BJ (cell line): ENCODE data around the gene ARFRP1. TPM values are rescaled to one million over a fixed set of nuclear protein-coding genes. Genes with fewer than 3 reads are reported as not detected.

Experiments used
- CTCF ChIA-PET: fragments of 350-600 bp; formaldehyde crosslinking; extraction: SDS; loops from one replicate; lab custom pipeline; 2021; ENCODE audit warnings: antibody characterized with exemption, inconsistent platforms; lab: Yijun Ruan, JAX
- POLR2A ChIA-PET: fragments of 300-600 bp; sonication (Branson Sonifier 250); formaldehyde crosslinking; extraction: SDS; loops from one replicate; lab custom pipeline; 2021; ENCODE audit warnings: antibody characterized with exemption; lab: Charles Lee
- DNase-seq: peaks from one replicate; pipeline ENCODE4 v3.0.0-alpha.2; 2011; ENCODE audit warnings: low read depth
- H3K27me3 ChIP-seq: 2 replicates; pipeline ENCODE4 v1.6.0; 2011; ENCODE audit warnings: low read length; ENCODE audit not compliant: control insufficient read depth, insufficient read depth
- H3K36me3 ChIP-seq: 2 replicates; pipeline ENCODE4 v1.5.1; 2011; ENCODE audit warnings: low read length; ENCODE audit not compliant: control insufficient read depth, insufficient read depth
- H3K4me3 ChIP-seq: 2 replicates; pipeline ENCODE4 v1.5.1; 2011; ENCODE audit warnings: low read depth, mild to moderate bottlenecking, control low read depth, low read length
- polyA plus RNA-seq: library from polyadenylated mRNA; depleted of rRNA; stranded (reverse); fragments of >200 nt; gene quantifications from 2 replicates; pipeline ENCODE4 v1.2.3, GENCODE V29; 2011
- TF ChIP-seq, protein P1 (sequence below): IDR thresholded peaks from 2 replicates; pipeline ENCODE4 v1.5.1; 2011; ENCODE audit warnings: low read depth, mild to moderate bottlenecking, control low read depth, inconsistent platforms, low read length, moderate library complexity; ENCODE audit not compliant: insufficient read depth

Gene ARFRP1
- polyA plus RNA-seq, 1 experiment, result 41.9 TPM

GRCh38 chr20:63743210-63743970, 35.6 kb upstream of the ARFRP1 start:
- POLR2A ChIA-PET, result interaction anchor here (0.7 kb wide), 1 partner anchor 86 kb away, joined by 4 read pairs; no protein-coding TSS in a partner anchor
- CTCF ChIA-PET, result interaction anchor here (1.0 to 1.1 kb wide), 2 partner anchors 43 to 206 kb away, joined by 3 read pairs; no protein-coding TSS in a partner anchor
- Histone ChIP-seq H3K4me3 (no peak overlapping the region), H3K27me3 (no peaks in the 10 kb centered on the region), H3K36me3 (peaks cover 11% of the 10 kb centered on the region)
- DNase-seq, result no peak
- TF ChIP-seq, protein P1, sequence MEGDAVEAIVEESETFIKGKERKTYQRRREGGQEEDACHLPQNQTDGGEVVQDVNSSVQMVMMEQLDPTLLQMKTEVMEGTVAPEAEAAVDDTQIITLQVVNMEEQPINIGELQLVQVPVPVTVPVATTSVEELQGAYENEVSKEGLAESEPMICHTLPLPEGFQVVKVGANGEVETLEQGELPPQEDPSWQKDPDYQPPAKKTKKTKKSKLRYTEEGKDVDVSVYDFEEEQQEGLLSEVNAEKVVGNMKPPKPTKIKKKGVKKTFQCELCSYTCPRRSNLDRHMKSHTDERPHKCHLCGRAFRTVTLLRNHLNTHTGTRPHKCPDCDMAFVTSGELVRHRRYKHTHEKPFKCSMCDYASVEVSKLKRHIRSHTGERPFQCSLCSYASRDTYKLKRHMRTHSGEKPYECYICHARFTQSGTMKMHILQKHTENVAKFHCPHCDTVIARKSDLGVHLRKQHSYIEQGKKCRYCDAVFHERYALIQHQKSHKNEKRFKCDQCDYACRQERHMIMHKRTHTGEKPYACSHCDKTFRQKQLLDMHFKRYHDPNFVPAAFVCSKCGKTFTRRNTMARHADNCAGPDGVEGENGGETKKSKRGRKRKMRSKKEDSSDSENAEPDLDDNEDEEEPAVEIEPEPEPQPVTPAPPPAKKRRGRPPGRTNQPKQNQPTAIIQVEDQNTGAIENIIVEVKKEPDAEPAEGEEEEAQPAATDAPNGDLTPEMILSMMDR, result no peak

- TF ChIP-seq, protein P1, result no peak
- Histone ChIP-seq H3K4me3 (no peak overlapping the region), H3K36me3 (peaks cover 11% of the 10 kb centered on the region), H3K27me3 (no peaks in the 10 kb centered on the region)
- POLR2A ChIA-PET, result no interaction called here
- CTCF ChIA-PET, result interaction anchor here (1.0 to 1.1 kb wide), 2 partner anchors 44 to 205 kb away, joined by 3 read pairs; no protein-coding TSS in a partner anchor
- no peak for DNase-seq
These were observed 34.7 kb upstream of the ARFRP1 start for GRCh38 chr20:63742381-63743024.

DNA sequence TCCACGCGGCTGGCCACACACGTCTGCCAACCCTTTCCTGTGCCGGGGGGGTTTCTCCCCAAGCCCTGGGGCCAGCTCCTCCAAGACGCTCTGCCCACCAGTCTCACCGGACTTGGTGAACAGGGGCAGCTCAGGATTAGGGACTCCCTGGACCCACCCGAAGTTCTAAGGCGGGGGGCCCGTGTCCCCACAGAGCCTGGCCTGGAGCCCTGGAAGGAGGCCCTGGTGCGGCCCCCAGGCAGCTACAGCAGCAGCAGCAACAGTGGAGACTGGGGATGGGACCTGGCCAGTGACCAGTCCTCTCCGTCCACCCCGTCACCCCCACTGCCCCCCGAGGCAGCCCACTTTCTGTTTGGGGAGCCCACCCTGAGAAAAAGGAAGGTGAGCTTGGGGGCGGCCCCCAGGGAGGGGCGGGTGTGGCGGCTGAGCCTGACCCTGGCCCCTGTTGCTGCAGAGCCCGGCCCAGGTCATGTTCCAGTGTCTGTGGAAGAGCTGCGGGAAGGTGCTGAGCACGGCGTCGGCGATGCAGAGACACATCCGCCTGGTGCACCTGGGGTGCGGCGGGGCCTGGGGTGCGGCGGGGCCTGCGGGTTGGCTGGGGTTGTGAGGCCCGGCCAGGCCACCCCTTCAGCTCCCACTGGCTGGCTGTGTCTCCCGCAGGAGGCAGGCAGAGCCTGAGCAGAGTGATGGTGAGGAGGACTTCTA, 34.1 kb upstream of the ARFRP1 start:
- no peaks in the 10 kb centered on the region for H3K27me3 ChIP-seq
- CTCF ChIA-PET, result interaction anchor here (1.3 to 1.6 kb wide), 3 partner anchors 45 to 295 kb away, joined by 4 to 6 read pairs (median 5); partner anchors contain the start of gene TPD52L2
- POLR2A ChIA-PET, result interaction anchor here (0.6 kb wide), 2 partner anchors 83 to 200 kb away, joined by 3 to 9 read pairs; partner anchors contain the start of gene RTEL1
- DNase-seq, result no peak
- H3K36me3 ChIP-seq, result peaks cover 11% of the 10 kb centered on the region
- H3K4me3 ChIP-seq, result peak overlapping the region; percentile 74
- TF ChIP-seq, protein P1, result no peak

- POLR2A ChIA-PET, result interaction anchor here (0.6 kb wide), 2 partner anchors 83 to 199 kb away, joined by 3 to 9 read pairs; partner anchors contain the start of gene RTEL1
- TF ChIP-seq, protein P1, result no peak
- Histone ChIP-seq H3K4me3 (peak overlapping the region; percentile 74), H3K27me3 (no peaks in the 10 kb centered on the region), H3K36me3 (peaks cover 13% of the 10 kb centered on the region)
- no peak for DNase-seq
- CTCF ChIA-PET, result interaction anchor here (1.3 to 1.6 kb wide), 3 partner anchors 45 to 296 kb away, joined by 4 to 6 read pairs (median 5); partner anchors contain the start of gene TPD52L2
These were observed 33.5 kb upstream of the ARFRP1 start for GRCh38 chr20:63741354-63741675.
